SK-N-MC (cell line): Measurements from ENCODE around the gene ESR1.

Experiments used
- EZH2 ChIP-seq: fragments of 200-600 bp; sonication (generic); IDR thresholded peaks from one replicate; pipeline ENCODE4 v1.6.1; 2017; ENCODE audit warnings: antibody characterized with exemption
- FOXP2 ChIP-seq: optimal IDR thresholded peaks from 2 replicates; pipeline ENCODE3; 2011; ENCODE audit warnings: mild to moderate bottlenecking, moderate library complexity; ENCODE audit not compliant: insufficient read depth; ENCODE audit errors: extremely low read length, control extremely low read depth

- TF ChIP-seq EZH2, result no peak
- no peak for TF ChIP-seq FOXP2
Observed at GRCh38 chr6:152034631-152035030, 227.1 kb downstream of the ESR1 start.
